Dendritic cell treated with granulocyte-macrophage colony-stimulating factor and Interleukin-4, amounts not matched to agents 40 ng/mL and 50 ng/mL, for 4 days (primary cell): ENCODE measurements around the gene SGF29.
"Not testable (repeated sequence)": the region's sequence is repeated elsewhere in the genome, so short reads cannot be mapped to it uniquely, and the experiment has no call there.

ENCODE experiments used
- H3K27ac Mint-ChIP-seq: one replicate; pipeline ENCODE4 v1.8.0; 2022; ENCODE audit warnings: mild to moderate bottlenecking, mixed read lengths
- H3K27me3 Mint-ChIP-seq: one replicate; pipeline ENCODE4 v1.8.0; 2022; ENCODE audit warnings: mild to moderate bottlenecking, mixed read lengths
- H3K36me3 Mint-ChIP-seq: one replicate; pipeline ENCODE4 v1.8.0; 2022; ENCODE audit warnings: low read depth, mixed read lengths
- H3K4me1 Mint-ChIP-seq: one replicate; pipeline ENCODE4 v1.8.0; 2022; ENCODE audit warnings: low read depth, mixed read lengths
- H3K4me3 Mint-ChIP-seq: one replicate; pipeline ENCODE4 v1.8.0; 2022; ENCODE audit warnings: mild to moderate bottlenecking, moderate library complexity, mixed read lengths
- H3K9me3 Mint-ChIP-seq: one replicate; pipeline ENCODE4 v1.8.0; 2022; ENCODE audit warnings: mixed read lengths
- intact Hi-C: fragments of 100-400 bp; cut with micrococcal nuclease; formaldehyde crosslinking; loops from one replicate; pipeline ENCODE4 v1.15.0; 2022

Gene SGF29

GRCh38 chr16:28590384-28591340 lies 36.9 kb downstream of the SGF29 start:
- Mint-ChIP-seq H3K27me3 (peaks cover 2% of the 10 kb centered on the region), H3K27ac (no peak overlapping the region), H3K4me1 (peaks cover 5% of the 10 kb centered on the region), H3K36me3 (peaks cover 71% of the 10 kb centered on the region), H3K9me3 (no peaks in the 10 kb centered on the region), H3K4me3 (no peak overlapping the region)
- intact Hi-C loops: no loop called here

GRCh38 chr16:28591355-28591754 lies 37.6 kb downstream of the SGF29 start:
- Mint-ChIP-seq H3K4me3 (no peak overlapping the region), H3K4me1 (peaks cover 4% of the 10 kb centered on the region), H3K27me3 (peaks cover 2% of the 10 kb centered on the region), H3K36me3 (peaks cover 66% of the 10 kb centered on the region), H3K27ac (no peak overlapping the region), H3K9me3 (no peaks in the 10 kb centered on the region)
- intact Hi-C loops: no loop called here

- intact Hi-C loops: no loop called here
- Mint-ChIP-seq H3K4me3 (no peak overlapping the region), H3K27me3 (peaks cover 2% of the 10 kb centered on the region), H3K27ac (no peak overlapping the region), H3K9me3 (no peaks in the 10 kb centered on the region), H3K4me1 (peaks cover 16% of the 10 kb centered on the region), H3K36me3 (peaks cover 55% of the 10 kb centered on the region)
Observed at GRCh38 chr16:28592511-28592910, 38.8 kb downstream of the SGF29 start.

GRCh38 chr16:28592979-28593553 lies 39.3 kb downstream of the SGF29 start:
- H3K9me3 Mint-ChIP-seq: no peaks in the 10 kb centered on the region
- no peak overlapping the region for H3K27ac Mint-ChIP-seq

GRCh38 chr16:28595451-28595850 lies 41.7 kb downstream of the SGF29 start:
- H3K4me1 Mint-ChIP-seq: peaks cover 23% of the 10 kb centered on the region
- H3K4me3 Mint-ChIP-seq, H3K9me3 Mint-ChIP-seq, H3K27me3 Mint-ChIP-seq, H3K27ac Mint-ChIP-seq, intact Hi-C loops: not testable (repeated sequence)
- peaks cover 27% of the 10 kb centered on the region for H3K36me3 Mint-ChIP-seq

More at GRCh38 chr16:28592979-28593553, 39.3 kb downstream of the SGF29 start:
- H3K36me3 Mint-ChIP-seq: peaks cover 51% of the 10 kb centered on the region
- no peak overlapping the region for H3K4me3 Mint-ChIP-seq
- H3K27me3 Mint-ChIP-seq: peaks cover 4% of the 10 kb centered on the region
- peaks cover 21% of the 10 kb centered on the region for H3K4me1 Mint-ChIP-seq
- intact Hi-C loops: no loop called here

GRCh38 chr16:28596115-28596630 lies 42.5 kb downstream of the SGF29 start:
- Mint-ChIP-seq H3K27ac (no peak overlapping the region), H3K27me3 (peaks cover 4% of the 10 kb centered on the region), H3K36me3 (peaks cover 20% of the 10 kb centered on the region), H3K4me1 (peaks cover 23% of the 10 kb centered on the region), H3K9me3 (no peaks in the 10 kb centered on the region), H3K4me3 (no peak overlapping the region)
- intact Hi-C loops: no loop called here

- no peaks in the 10 kb centered on the region for H3K9me3 Mint-ChIP-seq
- peak within 1 kb of the TSS; percentile 62 for H3K27ac Mint-ChIP-seq
- intact Hi-C loops: no loop called here
Observed at GRCh38 chr16:28596840-28597691, 43.3 kb downstream of the SGF29 start, which contains the start of gene SULT1A2. TSS of gene SULT1A2 (minus strand) at chr16:28597050. CDS start at chr16:28595930, 1,120 bp downstream.

GRCh38 chr16:28597692-28598261 lies 44.1 kb downstream of the SGF29 start:
- H3K9me3 Mint-ChIP-seq: no peaks in the 10 kb centered on the region
- intact Hi-C loops: no loop called here
- peaks cover 4% of the 10 kb centered on the region for H3K36me3 Mint-ChIP-seq
- H3K27ac Mint-ChIP-seq: peak overlapping the region; percentile 62
- no peak overlapping the region for H3K4me3 Mint-ChIP-seq
- peaks cover 23% of the 10 kb centered on the region for H3K4me1 Mint-ChIP-seq
- H3K27me3 Mint-ChIP-seq: peaks cover 7% of the 10 kb centered on the region

More at GRCh38 chr16:28596840-28597691, 43.3 kb downstream of the SGF29 start, which contains the start of gene SULT1A2:
- peaks cover 7% of the 10 kb centered on the region for H3K27me3 Mint-ChIP-seq
- peaks cover 11% of the 10 kb centered on the region for H3K36me3 Mint-ChIP-seq
- peaks cover 23% of the 10 kb centered on the region for H3K4me1 Mint-ChIP-seq
- no peak within 1 kb of the TSS for H3K4me3 Mint-ChIP-seq

GRCh38 chr16:28599377-28600285 lies 45.9 kb downstream of the SGF29 start:
- H3K27ac Mint-ChIP-seq, H3K9me3 Mint-ChIP-seq, intact Hi-C loops, H3K27me3 Mint-ChIP-seq, H3K4me3 Mint-ChIP-seq: not testable (repeated sequence)
- Mint-ChIP-seq H3K36me3 (peaks cover 11% of the 10 kb centered on the region), H3K4me1 (peaks cover 23% of the 10 kb centered on the region)

GRCh38 chr16:28600965-28601364 lies 47.2 kb downstream of the SGF29 start:
- H3K9me3 Mint-ChIP-seq, H3K4me3 Mint-ChIP-seq, intact Hi-C loops, H3K27me3 Mint-ChIP-seq, H3K27ac Mint-ChIP-seq: not testable (repeated sequence)
- Mint-ChIP-seq H3K4me1 (peaks cover 22% of the 10 kb centered on the region), H3K36me3 (peaks cover 25% of the 10 kb centered on the region)

- Mint-ChIP-seq H3K4me1 (peaks cover 16% of the 10 kb centered on the region), H3K36me3 (peaks cover 31% of the 10 kb centered on the region)
- H3K27me3 Mint-ChIP-seq, H3K4me3 Mint-ChIP-seq, H3K27ac Mint-ChIP-seq, intact Hi-C loops, H3K9me3 Mint-ChIP-seq: not testable (repeated sequence)
Observed at GRCh38 chr16:28601589-28601988, 47.9 kb downstream of the SGF29 start.

- H3K27me3 Mint-ChIP-seq, H3K9me3 Mint-ChIP-seq, H3K4me3 Mint-ChIP-seq, H3K27ac Mint-ChIP-seq, intact Hi-C loops: not testable (repeated sequence)
- Mint-ChIP-seq H3K4me1 (peaks cover 11% of the 10 kb centered on the region), H3K36me3 (peaks cover 36% of the 10 kb centered on the region)
Observed at GRCh38 chr16:28602062-28602461, 48.3 kb downstream of the SGF29 start.
